H9 (cell line): ENCODE data around the gene VPS4A. TPM values are rescaled to one million over a fixed set of nuclear protein-coding genes. Genes with fewer than 3 reads are reported as not detected.

ENCODE experiments used
- DNase-seq: peaks from one replicate; pipeline ENCODE4 v3.0.0-alpha.2; 2017
- H2AFZ ChIP-seq: one replicate; pipeline ENCODE4 v1.6.1; 2013; ENCODE audit warnings: mild to moderate bottlenecking, low read length, control low read depth, moderate library complexity
- H2AK5ac ChIP-seq: 2 replicates; pipeline ENCODE4 v1.6.1; 2013; ENCODE audit warnings: low read length, control low read depth, mixed read lengths; ENCODE audit not compliant: insufficient read length
- H2BK120ac ChIP-seq: one replicate; pipeline ENCODE4 v1.6.1; 2013; ENCODE audit warnings: low read depth, mild to moderate bottlenecking, low read length, control low read depth, inconsistent platforms; ENCODE audit not compliant: poor library complexity, severe bottlenecking
- H2BK12ac ChIP-seq: 2 replicates; pipeline ENCODE4 v1.6.1; 2013; ENCODE audit warnings: low read length, control low read depth, mixed read lengths, low read depth; ENCODE audit not compliant: insufficient read length
- H2BK15ac ChIP-seq: 2 replicates; pipeline ENCODE4 v1.6.1; 2013; ENCODE audit warnings: low read depth, low read length, control low read depth
- H2BK20ac ChIP-seq: one replicate; pipeline ENCODE4 v1.6.1; 2013; ENCODE audit warnings: low read depth, mild to moderate bottlenecking, low read length, control low read depth, inconsistent platforms; ENCODE audit not compliant: poor library complexity, severe bottlenecking
- H2BK5ac ChIP-seq: 2 replicates; pipeline ENCODE4 v1.6.1; 2013; ENCODE audit warnings: low read length, control low read depth, mixed read lengths; ENCODE audit not compliant: insufficient read length
- H3K14ac ChIP-seq: 2 replicates; pipeline ENCODE4 v1.6.1; 2013; ENCODE audit warnings: low read length, control low read depth; ENCODE audit not compliant: insufficient read depth
- H3K18ac ChIP-seq: 2 replicates; pipeline ENCODE4 v1.6.1; 2013; ENCODE audit warnings: low read depth, mild to moderate bottlenecking, mixed read lengths, low read length, control low read depth; ENCODE audit not compliant: insufficient read length
- H3K23ac ChIP-seq: 2 replicates; pipeline ENCODE4 v1.6.1; 2013; ENCODE audit warnings: low read length, control low read depth, mixed read lengths, low read depth; ENCODE audit not compliant: insufficient read length
- H3K23me2 ChIP-seq: 2 replicates; pipeline ENCODE4 v1.6.1; 2013; ENCODE audit warnings: low read depth, mild to moderate bottlenecking, mixed read lengths, low read length, control low read depth; ENCODE audit not compliant: insufficient read length, poor library complexity, severe bottlenecking
- H3K27ac ChIP-seq: 2 replicates; pipeline ENCODE4 v1.5.1; 2013; ENCODE audit warnings: low read length, control low read depth, mixed read lengths, low read depth; ENCODE audit not compliant: insufficient read length
- H3K27me3 ChIP-seq: 2 replicates; pipeline ENCODE4 v1.6.1; 2013; ENCODE audit warnings: low read length, control low read depth, inconsistent platforms; ENCODE audit not compliant: insufficient read depth
- H3K4ac ChIP-seq: 2 replicates; pipeline ENCODE4 v1.6.1; 2013; ENCODE audit warnings: low read depth, mild to moderate bottlenecking, control low read depth, inconsistent platforms, low read length, moderate library complexity
- H3K4me1 ChIP-seq: 2 replicates; pipeline ENCODE4 v1.6.1; 2013; ENCODE audit warnings: low read length, control low read depth, inconsistent platforms; ENCODE audit not compliant: insufficient read depth
- H3K4me2 ChIP-seq: 2 replicates; pipeline ENCODE4 v1.6.1; 2013; ENCODE audit warnings: low read length, control low read depth, mixed read lengths; ENCODE audit not compliant: insufficient read length, insufficient read depth
- H3K56ac ChIP-seq: 2 replicates; pipeline ENCODE4 v1.6.1; 2013; ENCODE audit warnings: low read depth, mild to moderate bottlenecking, mixed read lengths, low read length, control low read depth; ENCODE audit not compliant: insufficient read length
- H3K79me1 ChIP-seq: 2 replicates; pipeline ENCODE4 v1.6.1; 2013; ENCODE audit warnings: low read depth, mild to moderate bottlenecking, moderate library complexity, low read length, control low read depth, inconsistent platforms; ENCODE audit not compliant: insufficient read depth, poor library complexity, severe bottlenecking
- H3K79me2 ChIP-seq: 2 replicates; pipeline ENCODE4 v1.6.1; 2013; ENCODE audit warnings: low read length, control low read depth, inconsistent platforms; ENCODE audit not compliant: insufficient read depth
- H3K9ac ChIP-seq: 2 replicates; pipeline ENCODE4 v1.6.1; 2013; ENCODE audit warnings: low read length, control low read depth, mixed read lengths; ENCODE audit not compliant: insufficient read length; ENCODE audit errors: extremely low read depth
- H3K9me3 ChIP-seq: one replicate; pipeline ENCODE4 v1.6.1; 2013; ENCODE audit warnings: low read depth, low read length, inconsistent platforms; ENCODE audit not compliant: control insufficient read depth
- H3T11ph ChIP-seq: one replicate; pipeline ENCODE4 v1.6.1; 2013; ENCODE audit warnings: mild to moderate bottlenecking, low read length, control low read depth, inconsistent platforms
- H4K20me1 ChIP-seq: one replicate; pipeline ENCODE4 v1.6.1; 2013; ENCODE audit not compliant: control insufficient read depth, insufficient read length, insufficient read depth
- H4K5ac ChIP-seq: 2 replicates; pipeline ENCODE4 v1.6.1; 2013; ENCODE audit warnings: low read depth, mild to moderate bottlenecking, mixed read lengths, low read length, control low read depth; ENCODE audit not compliant: insufficient read length
- H4K8ac ChIP-seq: replicated peaks from 2 replicates; pipeline ENCODE4 v1.6.1; 2013; ENCODE audit warnings: low read length, control low read depth, mixed read lengths, low read depth; ENCODE audit not compliant: insufficient read length
- H4K91ac ChIP-seq: 2 replicates; pipeline ENCODE4 v1.6.1; 2013; ENCODE audit warnings: low read depth, mild to moderate bottlenecking, moderate library complexity, mixed read lengths, low read length, control low read depth; ENCODE audit not compliant: insufficient read length
- H3K27ac Mint-ChIP-seq, 3 experiments: 2 replicates in 2 of 3; 3 replicates in 1 of 3; pipeline ENCODE4 v1.8.0; 2020 to 2021; ENCODE audit warnings: mixed read lengths in 3 of 3, mild to moderate bottlenecking in 1 of 3, moderate library complexity in 1 of 3
- H3K27me3 Mint-ChIP-seq: 2 replicates; pipeline ENCODE4 v1.8.0; 2021; ENCODE audit warnings: low read depth, mild to moderate bottlenecking, moderate library complexity, mixed read lengths
- H3K36me3 Mint-ChIP-seq, 3 experiments: 2 replicates in 2 of 3; 3 replicates in 1 of 3; pipeline ENCODE4 v1.8.0; 2020 to 2021; ENCODE audit warnings: low read depth in 3 of 3, mixed read lengths in 3 of 3; ENCODE audit not compliant: insufficient read depth in 1 of 3
- H3K4me1 Mint-ChIP-seq, 2 experiments: 2 replicates each; pipeline ENCODE4 v1.8.0; 2020; ENCODE audit warnings: mixed read lengths in 2 of 2
- H3K4me3 Mint-ChIP-seq, 2 experiments: 2 replicates in 1 of 2; 3 replicates in 1 of 2; pipeline ENCODE4 v1.8.0; 2020 to 2021; ENCODE audit warnings: mild to moderate bottlenecking in 2 of 2, mixed read lengths in 2 of 2, moderate library complexity in 1 of 2
- H3K9me3 Mint-ChIP-seq, 2 experiments: 2 replicates in 1 of 2; 3 replicates in 1 of 2; pipeline ENCODE4 v1.8.0; 2020; ENCODE audit warnings: mild to moderate bottlenecking in 2 of 2, mixed read lengths in 2 of 2, moderate library complexity in 1 of 2
- WGBS: extraction: QIAGEN DNeasy Blood & Tissue Kit; methylation state at CpG from one replicate; pipeline ENCODE4 v1.1.7; 2013; ENCODE audit warnings: missing lambda C conversion rate, low lambda C conversion rate, mixed read lengths; ENCODE audit not compliant: insufficient read length; ENCODE audit errors: extremely low coverage; 5-methylcytosine and 5-hydroxymethylcytosine counted together
- total RNA-seq: library from RNA; stranded (reverse); gene quantifications from 2 replicates; pipeline ENCODE4 v1.2.1, GENCODE V29; 2021
- TF ChIP-seq, protein P1 (sequence below): fragments of 200-600 bp; sonication (generic); conservative IDR thresholded peaks from 3 replicates; pipeline ENCODE4 v1.8.0; 2021; ENCODE audit warnings: antibody characterized with exemption, mild to moderate bottlenecking

Gene VPS4A
- total RNA-seq, 1 experiment from 2014 or later, result 27.1 TPM

DNA sequence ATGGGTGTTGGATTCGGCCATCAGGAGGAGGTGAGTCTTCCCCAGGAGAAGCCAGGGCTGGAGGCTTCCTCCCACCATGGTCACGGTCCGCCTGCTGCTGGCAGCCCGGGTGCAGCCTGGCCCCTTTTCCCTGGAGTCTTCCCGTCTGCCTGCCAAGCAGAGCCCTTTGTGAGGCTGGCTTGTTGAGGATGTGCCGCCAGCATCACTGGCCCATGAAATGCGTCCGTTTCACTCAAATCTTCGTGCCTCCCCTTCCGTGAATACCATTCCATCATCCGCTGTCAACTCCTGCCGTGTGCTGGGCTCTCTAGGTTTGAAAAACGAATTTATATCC lies 9.6 kb downstream of the VPS4A start:
- no peaks in the 10 kb centered on the region for H3K9me3 ChIP-seq
- H3K27ac ChIP-seq, result no peak overlapping the region
- Mint-ChIP-seq H3K4me3 (no peak overlapping the region; a peak in 1 of 5 replicates), H3K36me3 (peaks cover 45 to 92% (median 86%) of the 10 kb centered on the region in 3 experiments), H3K4me1 (0 out of 4 replicates have a peak, but pooled peaks cover 0 to under 1% of the 10 kb centered on the region in 2 experiments), H3K27ac (peak overlapping the region in 2 of 3 experiments; percentile 70 to 71; a peak in 2 of 7 replicates), H3K9me3 (no peaks in the 10 kb centered on the region), H3K27me3 (no peaks in the 10 kb centered on the region)
- no peak overlapping the region for H2AK5ac ChIP-seq
- TF ChIP-seq, protein P1, sequence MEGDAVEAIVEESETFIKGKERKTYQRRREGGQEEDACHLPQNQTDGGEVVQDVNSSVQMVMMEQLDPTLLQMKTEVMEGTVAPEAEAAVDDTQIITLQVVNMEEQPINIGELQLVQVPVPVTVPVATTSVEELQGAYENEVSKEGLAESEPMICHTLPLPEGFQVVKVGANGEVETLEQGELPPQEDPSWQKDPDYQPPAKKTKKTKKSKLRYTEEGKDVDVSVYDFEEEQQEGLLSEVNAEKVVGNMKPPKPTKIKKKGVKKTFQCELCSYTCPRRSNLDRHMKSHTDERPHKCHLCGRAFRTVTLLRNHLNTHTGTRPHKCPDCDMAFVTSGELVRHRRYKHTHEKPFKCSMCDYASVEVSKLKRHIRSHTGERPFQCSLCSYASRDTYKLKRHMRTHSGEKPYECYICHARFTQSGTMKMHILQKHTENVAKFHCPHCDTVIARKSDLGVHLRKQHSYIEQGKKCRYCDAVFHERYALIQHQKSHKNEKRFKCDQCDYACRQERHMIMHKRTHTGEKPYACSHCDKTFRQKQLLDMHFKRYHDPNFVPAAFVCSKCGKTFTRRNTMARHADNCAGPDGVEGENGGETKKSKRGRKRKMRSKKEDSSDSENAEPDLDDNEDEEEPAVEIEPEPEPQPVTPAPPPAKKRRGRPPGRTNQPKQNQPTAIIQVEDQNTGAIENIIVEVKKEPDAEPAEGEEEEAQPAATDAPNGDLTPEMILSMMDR, result no peak
- no peaks in the 10 kb centered on the region for H3K23me2 ChIP-seq
- no peak overlapping the region for H2BK5ac ChIP-seq
- no peak overlapping the region for H4K91ac ChIP-seq
- no peak overlapping the region for H2AFZ ChIP-seq
- WGBS, result no CpG with 5 or more reads among the region's 13 CpGs
- H2BK120ac ChIP-seq, result no peak overlapping the region
- no peak overlapping the region for H2BK20ac ChIP-seq
- no peak overlapping the region for H3K56ac ChIP-seq
- no peak overlapping the region for H3K23ac ChIP-seq
- no peaks in the 10 kb centered on the region for H3K4me1 ChIP-seq
- H4K8ac ChIP-seq, result no peak overlapping the region
- H3K27me3 ChIP-seq, result no peaks in the 10 kb centered on the region
- no peak overlapping the region for H3K4me2 ChIP-seq
- H3K79me2 ChIP-seq, result no peaks in the 10 kb centered on the region
- no peak overlapping the region for H3K4ac ChIP-seq
- H4K5ac ChIP-seq, result no peak overlapping the region
- no peaks in the 10 kb centered on the region for H4K20me1 ChIP-seq
- H3K18ac ChIP-seq, result no peak overlapping the region
- H3K14ac ChIP-seq, result no peak overlapping the region
- H3T11ph ChIP-seq, result no peak overlapping the region
- DNase-seq, result no peak
- H3K79me1 ChIP-seq, result no peaks in the 10 kb centered on the region
- no peak overlapping the region for H2BK15ac ChIP-seq
- no peak overlapping the region for H2BK12ac ChIP-seq
- H3K9ac ChIP-seq, result no peak overlapping the region
